Measurements from ENCODE around the gene FLNB.

The FLNB gene

DNA sequence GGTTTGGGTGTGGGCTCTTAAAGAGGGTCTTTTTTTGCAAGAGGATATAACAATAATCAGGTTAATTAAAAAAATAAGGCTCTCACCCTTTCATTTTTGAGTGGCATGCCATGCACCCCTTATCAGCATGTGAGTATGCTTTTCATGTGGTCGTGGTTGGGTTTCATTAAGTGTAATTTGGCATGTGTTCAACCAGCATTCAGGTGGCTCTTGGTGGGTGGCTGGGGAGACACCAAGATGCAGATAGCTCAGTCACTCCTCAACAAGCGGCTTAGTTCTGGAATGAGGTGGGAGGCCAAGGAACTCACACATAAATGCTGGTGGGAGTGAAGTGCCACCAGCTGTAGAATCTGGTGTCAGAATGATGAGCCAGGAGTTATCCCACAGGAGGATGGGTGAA is 66.8 kb downstream of the FLNB start:
- no peak for DNase-seq (ENCODE audit: low spot score)

DNA sequence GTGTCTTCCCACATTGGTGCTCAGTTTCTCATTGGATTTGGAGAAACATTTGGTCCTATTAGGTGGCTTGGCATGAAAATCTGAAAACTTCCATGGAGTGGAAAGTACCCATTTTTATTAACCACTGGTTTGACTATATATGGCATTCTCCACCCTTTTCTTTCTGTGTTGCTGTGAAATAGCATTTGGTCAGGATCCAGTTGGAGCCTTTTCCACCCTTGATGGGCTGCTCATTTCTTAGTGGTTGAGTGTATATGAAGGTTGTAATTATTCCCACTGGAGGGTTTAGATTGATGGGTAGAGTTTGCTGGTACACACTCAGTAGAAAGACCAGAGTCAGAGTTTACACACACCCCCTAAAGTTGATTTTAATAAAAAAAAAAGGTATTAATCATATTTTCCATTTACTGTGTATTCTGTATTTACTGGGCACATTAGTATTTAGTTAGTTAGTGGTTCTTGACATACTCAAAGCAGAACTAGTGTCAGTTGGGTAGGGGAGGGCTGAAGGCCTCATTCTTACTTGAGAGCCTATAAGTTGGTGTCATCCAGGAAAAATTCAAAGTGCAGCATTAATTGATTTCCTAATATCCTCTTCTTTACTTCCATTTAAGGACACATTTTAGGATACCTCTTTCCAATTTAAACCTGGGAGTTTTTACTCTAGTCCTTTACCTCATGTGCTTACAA is 69.5 kb downstream of the FLNB start:
- DNase-seq (ENCODE audit: low spot score), result no peak

DNA sequence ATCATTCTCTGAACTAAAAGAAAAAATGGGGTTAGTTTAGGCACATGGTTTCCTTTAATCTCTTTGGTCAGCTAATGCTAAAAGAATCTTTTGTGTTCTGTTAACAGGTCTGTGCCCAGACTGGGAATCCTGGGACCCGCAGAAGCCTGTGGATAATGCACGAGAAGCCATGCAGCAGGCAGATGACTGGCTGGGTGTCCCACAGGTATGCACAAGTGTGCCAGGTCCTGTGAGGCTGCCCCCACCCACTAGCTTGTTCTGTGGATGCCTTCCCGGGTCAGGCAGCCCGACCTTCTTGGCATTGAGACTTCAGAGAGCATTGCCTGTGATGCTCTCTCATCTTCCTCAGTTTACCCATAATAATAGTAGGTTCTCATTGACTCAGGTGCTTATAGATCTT is 70.4 kb downstream of the FLNB start:
- DNase-seq (ENCODE audit: low spot score), result no peak

DNA sequence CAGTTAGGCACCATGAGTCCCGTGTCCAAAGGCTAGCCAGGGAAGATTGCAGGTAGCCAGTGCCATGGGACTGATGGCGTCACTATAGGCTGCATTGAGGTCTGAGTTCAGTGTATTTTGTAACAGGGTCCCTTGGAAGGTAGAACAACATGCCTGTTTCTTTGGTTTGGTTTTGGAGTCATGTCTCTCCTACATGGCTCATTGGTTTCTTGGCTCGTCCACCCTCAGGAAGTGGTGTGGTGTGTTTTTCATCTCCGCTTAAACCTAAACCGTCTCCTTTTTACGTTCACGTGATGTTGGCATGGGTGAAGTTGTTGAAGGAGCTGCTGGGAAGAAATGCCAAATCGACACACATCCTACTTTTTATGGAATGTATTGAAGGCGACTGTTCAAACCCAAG is 71.6 kb downstream of the FLNB start:
- peak; percentile 85 for DNase-seq (ENCODE audit: low spot score)

DNA sequence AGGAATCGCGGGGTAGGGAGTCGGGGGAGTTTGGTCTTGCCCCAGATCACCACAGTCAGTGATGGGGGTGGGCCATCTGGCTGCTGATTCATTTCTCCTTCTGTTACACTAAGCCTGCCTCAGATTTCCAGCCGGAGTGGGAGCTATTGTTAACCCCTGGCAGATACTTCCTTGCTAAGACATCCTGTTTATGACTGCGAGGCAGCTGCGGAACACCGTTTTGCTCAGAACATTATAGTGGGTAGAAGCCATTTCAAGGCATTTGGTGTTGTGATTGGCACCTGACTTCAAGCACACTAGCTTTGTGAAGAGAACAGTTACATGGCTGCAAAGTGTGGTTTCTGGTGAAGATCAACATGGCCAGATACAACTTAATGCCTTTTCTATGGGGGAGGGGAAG is 73.8 kb downstream of the FLNB start:
- no peak for DNase-seq (ENCODE audit: low spot score)

DNA sequence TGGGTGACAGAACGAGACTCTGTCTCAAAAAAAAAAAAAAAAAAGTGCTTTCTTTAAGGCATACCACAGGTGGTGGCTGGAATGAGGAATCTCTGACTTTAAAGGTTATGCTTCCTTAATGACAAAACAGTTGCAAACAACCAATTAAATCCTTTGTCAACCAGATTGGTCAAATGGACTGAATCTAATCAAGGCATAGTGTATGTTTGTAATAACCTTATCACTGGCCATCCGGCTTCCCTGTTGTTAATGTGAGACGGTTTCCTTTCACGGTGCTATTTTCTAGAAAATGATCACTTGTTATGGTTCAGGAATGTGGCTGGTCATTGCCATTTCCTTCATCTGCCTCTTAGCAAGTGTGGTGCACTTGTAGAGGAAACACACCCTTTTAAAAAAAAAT is 75.9 kb downstream of the FLNB start:
- DNase-seq (ENCODE audit: low spot score), result peak; percentile 41

DNA sequence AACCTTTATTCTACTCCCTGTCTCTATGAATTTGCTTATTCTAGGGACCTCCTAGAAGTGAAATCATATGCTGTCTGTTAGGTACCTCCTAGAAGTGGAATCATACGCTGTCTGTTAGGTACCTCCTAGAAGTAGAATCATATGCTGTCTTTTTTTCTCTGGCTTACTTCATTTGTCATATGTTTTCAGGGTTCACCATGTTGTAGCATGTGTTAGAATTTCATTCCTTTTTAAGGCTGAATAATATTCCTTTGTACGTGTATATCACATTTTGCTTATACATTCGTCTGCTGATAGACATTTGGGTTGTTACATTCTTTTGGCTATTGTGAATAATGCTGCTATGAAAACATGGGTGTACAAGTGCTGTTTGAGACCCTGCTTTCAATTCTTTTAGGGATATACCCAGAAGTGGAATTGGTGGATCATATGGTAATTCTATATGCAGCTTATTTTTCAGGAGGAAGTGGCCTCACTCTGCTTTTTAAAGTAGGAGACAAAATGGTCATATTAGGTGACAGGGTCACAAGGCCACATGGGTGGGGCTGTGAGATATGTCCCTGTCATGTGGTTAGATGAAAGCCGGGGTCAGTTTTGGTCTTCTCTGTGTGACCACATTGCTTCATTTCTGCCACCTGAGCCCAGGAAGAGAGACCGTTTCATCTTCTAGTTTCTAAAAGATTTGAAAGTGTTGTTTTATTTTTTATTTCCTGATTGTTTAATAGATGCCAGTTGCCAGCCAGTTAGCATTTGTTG is 76.7 kb downstream of the FLNB start:
- no peak for DNase-seq (ENCODE audit: low spot score)

DNA sequence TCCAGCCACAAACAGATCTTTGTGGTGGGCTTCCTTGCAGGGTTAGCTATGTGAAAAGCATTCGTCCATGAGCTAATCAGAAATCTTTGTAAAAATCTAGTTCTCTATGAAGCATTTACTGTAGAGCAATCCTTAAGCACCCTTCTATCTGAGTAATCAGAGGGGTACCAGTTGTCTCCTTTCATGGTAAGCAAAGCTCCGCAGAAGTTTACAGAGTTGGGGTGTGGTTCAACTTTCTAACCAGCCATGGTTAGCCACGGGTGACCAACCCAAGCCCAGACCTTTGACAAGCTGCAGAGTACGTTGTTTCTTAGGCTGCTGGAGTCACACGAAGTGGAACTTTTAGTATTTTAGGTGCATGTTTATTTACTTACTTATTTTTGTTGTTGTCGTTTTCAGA is 77.4 kb downstream of the FLNB start:
- no peak for DNase-seq (ENCODE audit: low spot score)

DNA sequence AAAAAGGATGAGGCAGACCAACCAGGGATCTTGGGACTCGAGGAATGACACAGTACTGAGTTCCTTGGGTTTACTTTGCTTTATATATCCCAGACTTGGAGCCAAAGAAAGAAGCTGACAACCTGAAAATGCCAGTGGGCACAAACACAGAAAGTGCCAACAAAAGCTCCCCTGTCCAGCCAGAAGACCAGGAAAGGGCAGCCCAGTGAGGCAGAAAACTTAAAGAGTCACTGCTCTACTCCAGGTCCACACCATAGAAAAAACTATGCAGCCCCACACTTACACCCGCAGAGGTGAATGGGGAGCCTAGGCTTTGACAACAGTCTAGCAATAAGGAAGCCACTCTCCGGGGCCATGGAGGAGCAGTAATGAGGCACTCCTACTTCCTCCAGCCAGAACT is 80.3 kb downstream of the FLNB start:
- DNase-seq (ENCODE audit: low spot score), result no peak

DNA sequence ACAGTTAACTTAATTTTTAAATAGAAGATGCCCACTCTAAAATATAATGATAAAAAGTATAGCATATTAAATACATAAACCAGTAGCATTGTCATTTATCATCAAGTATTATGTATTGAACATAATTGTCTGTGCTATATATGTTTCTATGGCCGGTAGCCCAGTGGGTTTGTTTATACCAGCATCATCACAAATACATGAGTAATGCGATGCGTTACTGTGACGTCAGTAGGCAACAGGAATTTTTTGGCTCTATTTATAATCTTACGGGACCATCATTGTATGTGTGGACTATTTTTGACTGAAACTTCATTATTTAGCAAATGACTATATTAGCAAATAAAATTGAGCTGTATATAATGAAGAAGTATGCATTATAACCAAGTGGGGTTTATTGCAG is 82.1 kb downstream of the FLNB start:
- no peak for DNase-seq (ENCODE audit: low spot score)

DNA sequence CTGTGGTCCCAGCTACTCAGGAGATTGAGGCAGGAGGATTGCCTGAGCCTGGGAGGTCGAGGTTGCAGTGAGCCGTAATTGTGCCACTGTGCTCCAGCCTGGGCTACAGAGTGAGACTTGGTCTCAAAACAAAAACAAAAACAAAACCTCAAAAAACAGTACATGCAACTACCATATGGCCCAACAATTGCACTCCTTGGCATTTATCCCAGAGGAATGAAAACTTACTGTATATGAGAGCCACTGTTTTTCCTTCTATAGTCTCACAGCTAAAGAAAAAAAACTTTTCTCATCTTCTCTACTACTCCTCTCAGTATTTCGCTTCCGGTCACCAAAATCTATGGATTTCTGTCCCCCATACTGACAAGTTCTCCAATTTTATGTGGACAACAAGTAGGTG is 84.3 kb downstream of the FLNB start:
- DNase-seq (ENCODE audit: low spot score), result no peak

DNA sequence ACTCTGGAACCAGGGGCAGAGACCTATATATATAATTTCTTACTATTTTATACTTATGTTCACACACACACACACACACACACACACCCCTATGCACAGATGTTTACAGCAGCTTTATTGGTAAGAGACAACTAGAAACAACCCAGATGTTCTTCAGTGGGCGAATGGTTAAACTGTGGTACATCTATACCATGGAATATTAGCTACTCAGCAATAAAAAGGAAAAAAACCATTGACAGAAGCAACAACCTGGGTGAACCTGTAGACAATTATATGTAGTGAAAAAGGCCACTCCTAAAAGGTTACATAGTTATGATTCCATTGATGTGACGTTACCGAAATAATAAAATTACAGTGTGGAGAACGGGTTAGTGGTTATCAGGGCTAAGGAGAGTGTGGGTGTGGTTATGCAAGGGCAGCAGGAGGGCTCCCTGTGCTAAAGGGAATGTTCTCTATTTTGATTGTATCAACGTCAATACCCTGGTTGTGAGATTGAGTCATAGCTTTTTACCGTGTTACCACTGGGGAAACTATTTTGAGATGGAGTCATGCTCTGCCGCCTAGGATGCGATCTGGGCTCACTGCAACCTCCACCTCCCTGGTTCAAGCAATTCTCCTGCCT is 85.5 kb downstream of the FLNB start:
- DNase-seq (ENCODE audit: low spot score), result peak; percentile 81

DNA sequence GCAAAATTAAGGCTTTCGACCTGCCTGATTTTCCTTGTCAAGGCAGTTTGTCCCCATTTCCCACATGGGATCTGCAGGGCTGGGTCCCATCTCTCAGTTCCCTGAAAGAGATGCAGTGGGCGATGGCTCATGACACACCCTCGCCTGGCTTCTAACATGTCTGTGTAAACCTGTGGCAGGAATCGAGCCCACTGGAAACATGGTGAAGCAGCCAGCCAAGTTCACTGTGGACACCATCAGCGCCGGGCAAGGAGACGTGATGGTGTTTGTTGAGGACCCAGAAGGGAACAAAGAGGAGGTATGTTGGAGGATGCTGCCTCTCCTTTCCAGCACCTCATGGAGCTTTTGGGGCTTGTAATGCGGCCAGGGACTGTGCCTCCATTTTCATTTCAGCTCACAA is 86.4 kb downstream of the FLNB start:
- DNase-seq (ENCODE audit: low spot score), result no peak

DNA sequence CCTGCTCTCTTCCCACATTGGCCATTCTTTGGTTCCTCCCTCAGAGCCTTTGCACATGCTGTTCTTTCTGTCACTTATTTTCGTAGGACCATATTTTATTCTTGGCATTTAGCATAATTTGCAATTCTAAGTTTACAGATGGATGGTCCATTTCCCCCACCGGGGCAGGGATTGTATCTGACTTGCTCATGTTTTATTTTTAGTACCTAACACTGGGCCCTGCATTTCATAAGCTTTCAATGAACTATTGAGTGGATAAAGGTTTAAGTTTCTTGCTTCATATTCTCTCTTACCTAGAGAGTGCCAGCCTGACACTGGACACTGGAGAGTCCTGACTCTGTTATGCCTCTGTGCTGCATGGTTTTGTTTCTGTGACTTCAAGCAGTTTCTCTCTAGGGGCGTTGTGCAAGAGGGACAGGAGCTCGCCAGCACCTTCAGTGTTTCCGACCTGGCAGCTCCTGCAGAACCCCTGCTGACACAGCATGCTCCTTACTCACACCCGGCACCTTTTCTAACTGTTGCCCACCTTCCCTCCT is 87.4 kb downstream of the FLNB start:
- no peak for DNase-seq (ENCODE audit: low spot score)

DNA sequence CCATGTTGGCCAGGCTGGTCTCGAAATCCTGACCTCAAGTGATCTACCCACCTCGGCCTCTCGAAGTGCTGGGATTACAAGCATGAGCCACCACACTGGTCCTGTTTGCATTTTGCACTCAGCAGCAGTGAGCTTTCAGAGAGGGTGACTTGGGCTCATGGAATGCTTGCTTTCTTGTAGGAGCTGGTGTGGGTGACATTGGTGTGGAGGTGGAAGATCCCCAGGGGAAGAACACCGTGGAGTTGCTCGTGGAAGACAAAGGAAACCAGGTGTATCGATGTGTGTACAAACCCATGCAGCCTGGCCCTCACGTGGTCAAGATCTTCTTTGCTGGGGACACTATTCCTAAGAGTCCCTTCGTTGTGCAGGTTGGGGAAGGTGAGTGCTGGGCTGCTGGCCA is 90.3 kb downstream of the FLNB start:
- no peak for DNase-seq (ENCODE audit: low spot score)

DNA sequence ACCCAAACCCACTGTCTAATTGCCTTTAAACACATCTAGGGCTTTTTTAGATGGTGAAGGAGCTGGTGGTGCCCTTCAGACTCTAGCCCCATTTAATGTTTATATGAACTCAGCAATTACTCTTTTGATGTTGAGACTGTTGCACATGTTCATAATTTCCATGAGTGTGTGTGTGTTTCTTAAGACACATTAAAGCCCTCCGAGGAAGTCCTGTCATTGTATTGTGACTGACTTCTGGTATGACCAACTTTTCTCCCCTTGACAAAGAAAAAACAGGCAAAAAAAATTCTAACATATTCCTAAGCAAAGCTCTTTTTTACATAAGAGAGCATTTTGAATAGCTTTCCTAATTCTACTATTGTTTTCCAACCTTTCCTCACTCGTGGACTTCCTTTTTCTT is 91.6 kb downstream of the FLNB start:
- DNase-seq (ENCODE audit: low spot score), result no peak

DNA sequence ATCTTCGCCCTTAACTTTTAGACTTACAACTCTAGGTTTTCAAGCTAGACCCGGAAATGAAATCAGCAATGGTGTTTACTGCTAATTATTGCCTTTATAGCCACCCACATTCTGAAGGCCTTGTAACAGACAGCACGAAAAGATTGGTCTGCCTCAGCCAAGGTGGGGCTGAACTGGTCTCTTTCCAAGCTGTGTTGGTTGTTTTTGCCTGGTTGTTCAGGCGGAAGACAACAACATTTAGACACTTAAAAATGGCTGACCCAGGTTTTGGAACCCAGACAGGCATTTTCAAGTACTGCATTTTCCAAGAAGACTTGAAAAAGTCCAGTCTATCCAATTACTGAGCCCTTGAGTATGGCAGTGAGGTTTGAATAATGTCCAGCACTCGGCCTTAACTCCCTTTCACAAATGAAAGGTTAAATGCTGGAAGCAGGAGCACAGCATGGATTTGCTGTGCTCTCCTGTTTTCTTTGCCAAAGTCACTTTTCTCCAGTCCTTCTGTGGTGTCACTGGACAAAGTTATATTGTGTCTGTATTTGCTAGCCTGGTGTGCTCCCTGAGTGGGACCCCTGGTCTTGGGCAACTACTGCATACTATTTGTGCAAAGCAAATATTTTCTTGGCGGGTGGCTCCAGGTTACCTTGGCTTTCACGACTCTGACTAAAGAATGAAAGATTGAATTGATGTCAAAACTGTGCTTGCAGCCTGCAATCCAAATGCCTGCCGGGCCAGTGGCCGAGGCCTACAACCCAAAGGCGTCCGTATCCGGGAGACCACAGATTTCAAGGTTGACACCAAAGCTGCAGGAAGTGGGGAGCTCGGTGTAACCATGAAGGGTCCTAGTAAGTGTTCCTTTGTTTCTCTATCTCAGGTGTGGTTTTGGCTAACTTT is 93.5 kb downstream of the FLNB start:
- DNase-seq (ENCODE audit: low spot score), result no peak

DNA sequence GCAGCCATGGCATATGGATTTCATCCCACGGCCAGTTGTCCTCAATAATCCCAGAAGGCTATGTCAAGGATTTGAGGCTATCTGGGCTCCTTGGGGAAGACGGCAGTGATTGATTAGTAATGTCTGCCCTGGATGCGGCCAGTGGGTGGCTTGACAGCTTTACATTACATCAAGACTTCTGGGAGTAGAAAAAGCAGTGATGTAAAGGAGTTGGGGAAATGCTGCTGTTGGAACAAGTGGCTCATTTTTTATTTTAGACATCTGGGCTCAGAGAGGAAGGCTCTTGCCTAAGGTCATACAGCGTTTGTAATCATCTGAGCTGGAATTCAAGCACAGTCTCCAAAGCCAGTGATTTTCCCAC is 94.1 kb downstream of the FLNB start:
- peak; percentile 7 for DNase-seq (ENCODE audit: low spot score)

DNA sequence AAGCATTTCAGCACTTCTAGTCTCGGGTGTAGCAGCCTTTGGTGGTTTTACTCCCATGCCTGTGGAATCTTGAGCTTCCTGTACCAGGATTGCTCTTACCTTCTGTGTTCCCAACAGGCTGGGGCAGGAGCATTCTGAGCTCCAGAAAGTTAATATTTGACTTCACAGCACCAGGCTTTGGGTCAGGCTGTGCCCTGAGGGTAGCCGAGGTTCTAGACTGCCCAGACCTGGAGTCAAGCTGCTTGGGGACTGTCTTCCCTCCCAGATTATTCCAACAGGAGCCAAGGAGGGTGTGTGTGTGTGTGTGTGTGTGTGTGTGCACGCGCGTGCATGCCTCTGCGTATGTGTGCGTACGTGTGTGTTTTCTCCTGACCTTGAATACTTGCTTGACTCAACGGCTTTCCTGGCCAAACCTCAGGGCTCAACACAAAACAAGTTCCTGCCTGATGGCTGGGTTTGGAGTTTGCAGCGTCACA is 94.8 kb downstream of the FLNB start:
- peak; percentile 64 for DNase-seq (ENCODE audit: low spot score)

DNA sequence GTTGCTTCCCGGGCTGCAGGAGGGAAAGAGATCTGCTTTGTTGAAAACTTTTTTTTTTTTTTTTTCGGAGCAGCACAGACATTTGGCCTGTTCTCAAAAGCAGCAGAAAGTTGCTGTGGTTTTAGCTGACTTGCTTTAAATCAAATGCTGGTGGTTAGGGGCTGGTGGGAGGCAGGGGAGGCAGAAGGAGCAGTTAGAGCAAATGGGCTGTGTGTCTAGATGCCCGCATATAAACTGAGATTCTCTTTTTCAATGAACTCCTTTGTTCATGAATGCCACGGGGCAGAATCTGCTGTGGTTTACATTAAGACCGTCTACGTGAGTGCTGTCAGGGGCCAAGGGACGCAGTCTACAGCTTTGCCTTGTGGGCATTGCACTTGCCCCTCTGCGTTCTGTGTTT is 95.9 kb downstream of the FLNB start:
- no peak for DNase-seq (ENCODE audit: low spot score)

DNA sequence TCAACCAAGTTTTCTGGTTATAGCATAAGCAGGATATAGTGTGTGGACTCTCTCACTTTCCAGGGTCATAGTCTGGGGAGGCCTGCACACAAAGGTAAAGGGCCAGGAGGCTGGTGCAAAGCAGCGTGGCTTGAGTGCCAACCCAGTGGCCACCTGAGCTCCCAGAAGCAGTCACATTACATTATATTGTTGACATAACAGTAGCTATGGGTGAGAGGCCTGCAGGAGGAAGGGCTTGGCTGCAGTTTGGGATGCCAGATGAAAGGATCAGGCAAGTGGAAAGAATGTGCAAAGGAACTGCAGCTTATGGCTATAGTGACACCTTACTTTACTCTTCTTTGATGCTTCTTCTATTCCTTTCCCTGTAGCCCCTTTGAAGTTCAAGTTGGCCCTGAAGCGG is 96.5 kb downstream of the FLNB start:
- no peak for DNase-seq (ENCODE audit: low spot score)

DNA sequence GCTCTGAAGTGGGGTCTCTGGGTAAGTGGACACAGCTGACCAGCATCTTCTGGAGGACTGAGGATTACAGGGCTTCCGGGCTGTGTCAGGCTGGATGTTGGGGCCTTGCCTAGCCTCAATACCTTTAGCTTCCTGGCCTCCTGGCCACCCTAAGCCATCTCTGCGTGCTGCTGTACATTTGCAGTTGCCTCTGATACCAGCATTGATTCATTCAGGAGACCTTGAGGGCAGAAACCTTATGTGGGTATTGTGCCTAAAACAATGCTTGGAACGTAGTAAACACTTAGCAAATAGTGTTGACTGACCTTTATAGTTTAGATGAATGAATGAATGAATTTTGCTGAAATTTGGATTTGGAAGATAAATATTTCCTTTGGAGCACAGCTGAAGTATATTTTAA is 97.0 kb downstream of the FLNB start:
- DNase-seq (ENCODE audit: low spot score), result no peak
